Activated naive CD4-positive, alpha-beta T cell treated with anti-CD3 and anti-CD28 coated beads, Interleukin-2, amount 50 U/mL, for 24 hours (primary cell): Measurements from ENCODE around the gene CENPO.
"Not testable (repeated sequence)": the region's sequence is repeated elsewhere in the genome, so short reads cannot be mapped to it uniquely, and the experiment has no call there.

Experiments used
- H3K27ac Mint-ChIP-seq: one replicate; pipeline ENCODE4 v1.8.0; 2021; ENCODE audit warnings: mild to moderate bottlenecking, mixed read lengths
- H3K27me3 Mint-ChIP-seq: one replicate; pipeline ENCODE4 v1.8.0; 2021; ENCODE audit warnings: mixed read lengths
- H3K36me3 Mint-ChIP-seq: one replicate; pipeline ENCODE4 v1.8.0; 2021; ENCODE audit warnings: mixed read lengths
- H3K4me1 Mint-ChIP-seq: one replicate; pipeline ENCODE4 v1.8.0; 2021; ENCODE audit warnings: mixed read lengths
- H3K4me3 Mint-ChIP-seq: one replicate; pipeline ENCODE4 v1.8.0; 2021; ENCODE audit warnings: mild to moderate bottlenecking, mixed read lengths
- H3K9me3 Mint-ChIP-seq: one replicate; pipeline ENCODE4 v1.8.0; 2021; ENCODE audit warnings: mixed read lengths

CENPO gene

DNA sequence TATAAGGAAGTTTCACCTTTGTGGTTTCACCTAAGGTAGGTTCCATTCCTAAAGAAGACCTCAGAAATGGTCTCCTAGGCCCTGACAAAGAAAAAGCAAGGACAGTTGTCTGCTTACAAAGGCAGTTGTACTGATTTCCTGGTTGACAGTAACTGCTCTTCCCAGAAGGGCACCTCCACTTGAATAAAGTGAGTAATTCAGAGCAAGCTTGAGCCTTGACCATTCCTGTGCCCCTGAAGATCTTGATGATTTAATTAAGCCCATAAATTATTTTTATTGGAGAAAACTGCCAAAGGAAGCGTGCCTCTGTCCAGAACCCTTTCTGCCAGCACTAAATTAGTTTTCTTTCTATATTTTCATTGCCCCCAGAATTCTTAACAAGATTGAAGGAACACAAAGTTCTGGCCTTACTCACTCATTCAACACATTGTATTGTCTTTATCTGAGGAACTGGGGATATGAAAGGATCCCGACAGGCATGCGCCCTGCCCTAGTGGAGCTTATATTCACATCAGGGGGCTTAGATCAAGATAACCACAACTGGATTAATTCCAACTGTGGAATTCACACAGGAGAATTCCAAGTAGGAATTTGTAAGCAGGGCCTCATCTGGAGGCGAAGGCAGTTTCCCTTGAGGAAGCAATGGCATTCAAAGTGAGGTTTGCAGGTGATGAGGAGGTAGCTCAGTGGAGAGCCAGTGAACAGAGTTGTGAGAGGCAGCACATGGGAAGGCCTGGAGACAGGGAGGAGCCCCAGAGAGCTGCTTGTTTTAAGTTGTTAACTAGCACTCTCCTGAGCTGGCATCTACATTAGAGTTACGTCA lies 21.2 kb upstream of the CENPO start:
- Mint-ChIP-seq H3K36me3 (no peaks in the 10 kb centered on the region), H3K4me3 (no peak overlapping the region), H3K27ac (no peak overlapping the region), H3K9me3 (no peaks in the 10 kb centered on the region), H3K4me1 (no peaks in the 10 kb centered on the region), H3K27me3 (no peaks in the 10 kb centered on the region)

DNA sequence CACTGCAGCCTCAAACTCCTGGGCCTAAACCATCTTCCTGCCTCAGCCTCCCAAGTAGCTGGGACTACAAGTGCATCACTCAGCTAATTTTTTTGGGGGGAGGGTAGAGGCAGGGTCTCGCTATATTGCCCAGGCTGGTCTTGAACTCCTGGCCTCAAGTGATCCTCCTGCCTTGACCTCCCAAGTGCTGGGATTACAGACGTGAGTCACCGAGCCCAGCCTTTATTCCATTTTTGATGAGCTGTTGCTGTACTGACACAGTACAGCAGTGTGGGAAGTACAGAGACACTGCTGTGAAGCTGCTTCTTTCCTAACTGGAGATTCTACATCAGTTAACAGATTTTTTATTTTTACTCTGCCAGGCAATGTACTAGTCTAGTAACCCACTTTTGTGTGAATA lies 18.9 kb upstream of the CENPO start:
- Mint-ChIP-seq H3K4me3 (no peak overlapping the region), H3K27ac (no peak overlapping the region), H3K27me3 (no peaks in the 10 kb centered on the region), H3K36me3 (no peaks in the 10 kb centered on the region), H3K9me3 (no peaks in the 10 kb centered on the region), H3K4me1 (no peaks in the 10 kb centered on the region)

- H3K27ac Mint-ChIP-seq, result no peak overlapping the region
- no peaks in the 10 kb centered on the region for H3K9me3 Mint-ChIP-seq
- H3K27me3 Mint-ChIP-seq, result peaks cover 3% of the 10 kb centered on the region
- no peaks in the 10 kb centered on the region for H3K4me1 Mint-ChIP-seq
- no peak overlapping the region for H3K4me3 Mint-ChIP-seq
- peaks cover 2% of the 10 kb centered on the region for H3K36me3 Mint-ChIP-seq
These were observed 14.1 kb upstream of the CENPO start for GRCh38 chr2:24779116-24779515.

DNA sequence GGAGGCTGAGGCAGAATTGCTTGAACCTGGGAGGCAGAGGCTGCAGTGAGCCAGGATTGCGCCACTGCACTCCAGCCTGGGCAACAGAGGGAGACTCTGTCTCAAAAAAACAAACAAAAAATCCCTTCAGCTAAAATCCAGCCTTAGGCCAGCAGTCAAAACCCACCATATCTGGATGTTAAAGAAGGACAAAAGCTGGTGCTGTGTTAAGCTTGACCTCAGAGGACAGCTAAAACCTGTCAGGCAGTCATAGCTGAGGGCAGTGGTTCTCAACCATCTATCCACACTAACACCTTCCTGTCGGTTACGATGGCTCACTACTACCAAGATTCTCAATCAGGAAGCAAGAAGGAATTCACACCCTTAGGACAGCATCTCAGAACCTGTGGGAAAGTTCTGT lies 9.6 kb upstream of the CENPO start:
- H3K4me1 Mint-ChIP-seq, result no peaks in the 10 kb centered on the region
- no peaks in the 10 kb centered on the region for H3K9me3 Mint-ChIP-seq
- peaks cover 3% of the 10 kb centered on the region for H3K27me3 Mint-ChIP-seq
- H3K36me3 Mint-ChIP-seq, result peaks cover 2% of the 10 kb centered on the region
- H3K27ac Mint-ChIP-seq, result no peak overlapping the region
- H3K4me3 Mint-ChIP-seq, result no peak overlapping the region

DNA sequence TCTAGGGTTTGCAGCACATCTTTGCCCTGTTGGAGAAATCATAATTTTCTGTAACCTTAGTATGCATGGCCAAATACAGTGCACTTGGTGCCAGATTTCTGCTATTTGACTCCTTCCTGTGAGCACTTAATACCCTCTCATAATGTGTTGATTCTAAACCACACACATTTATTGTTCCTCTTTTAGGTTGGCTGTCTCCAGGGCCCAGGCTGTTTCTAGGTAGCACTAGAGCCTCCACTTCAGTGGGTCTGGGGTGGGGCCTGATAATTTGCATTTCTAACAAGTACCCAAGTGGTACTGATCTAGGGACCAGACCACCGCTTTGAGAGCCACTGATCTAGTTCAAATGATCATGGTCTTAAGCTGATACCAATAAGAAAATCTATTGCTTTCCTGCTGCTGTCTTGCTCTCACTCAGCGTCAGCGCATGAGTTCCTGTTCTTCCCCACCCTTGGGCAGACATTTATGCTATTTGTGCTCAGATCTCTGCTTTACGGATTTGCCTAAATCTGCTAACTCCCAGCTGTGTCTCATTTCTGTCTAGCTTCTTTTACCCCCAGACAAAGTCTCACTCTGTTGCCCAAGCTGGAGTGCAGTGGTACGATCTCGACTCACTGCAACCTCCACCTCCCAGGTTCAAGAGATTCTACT lies 7.4 kb upstream of the CENPO start:
- Mint-ChIP-seq H3K9me3 (no peaks in the 10 kb centered on the region), H3K36me3 (peaks cover 8% of the 10 kb centered on the region), H3K4me3 (no peak overlapping the region), H3K27ac (no peak overlapping the region), H3K4me1 (no peaks in the 10 kb centered on the region), H3K27me3 (peaks cover 2% of the 10 kb centered on the region)

- H3K4me3 Mint-ChIP-seq, result no peak overlapping the region
- peak overlapping the region; percentile 20 for H3K27ac Mint-ChIP-seq
- H3K36me3 Mint-ChIP-seq, result peaks cover 8% of the 10 kb centered on the region
- peaks cover 4% of the 10 kb centered on the region for H3K4me1 Mint-ChIP-seq
- no peaks in the 10 kb centered on the region for H3K9me3 Mint-ChIP-seq
- H3K27me3 Mint-ChIP-seq, result no peaks in the 10 kb centered on the region
These were observed 5.7 kb upstream of the CENPO start for GRCh38 chr2:24787532-24787931.

- Mint-ChIP-seq H3K9me3 (no peaks in the 10 kb centered on the region), H3K36me3 (peaks cover 6% of the 10 kb centered on the region), H3K27ac (no peak overlapping the region), H3K4me3 (no peak overlapping the region), H3K27me3 (no peaks in the 10 kb centered on the region), H3K4me1 (peaks cover 14% of the 10 kb centered on the region)
These were observed 4.4 kb upstream of the CENPO start for GRCh38 chr2:24788816-24789215.

GRCh38 chr2:24791452-24791851 lies 1.8 kb upstream of the CENPO start:
- Mint-ChIP-seq H3K27me3 (no peaks in the 10 kb centered on the region), H3K36me3 (peaks cover 6% of the 10 kb centered on the region), H3K4me3 (peak overlapping the region; percentile 15), H3K4me1 (peaks cover 23% of the 10 kb centered on the region), H3K27ac (no peak overlapping the region), H3K9me3 (no peaks in the 10 kb centered on the region)

DNA sequence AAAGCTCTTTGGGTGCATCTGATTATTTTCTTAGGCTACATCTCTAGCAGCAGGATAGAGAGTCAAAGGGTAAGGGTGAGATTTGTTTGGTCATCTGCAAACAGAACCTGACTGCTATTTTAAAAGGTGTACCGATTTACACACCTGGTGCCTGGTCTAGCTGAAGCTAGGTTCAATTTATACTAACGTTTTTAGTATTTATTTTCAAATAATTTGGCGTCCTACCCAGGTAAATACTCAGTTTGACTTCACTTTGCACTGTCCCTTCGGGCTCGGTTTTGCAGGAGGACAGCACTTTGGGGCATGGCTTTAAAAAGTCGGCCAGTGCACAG lies 717 bp upstream of the CENPO start:
- H3K27ac Mint-ChIP-seq, result peak overlapping the region; percentile 99
- peak overlapping the region; percentile 97 for H3K4me3 Mint-ChIP-seq
- H3K36me3 Mint-ChIP-seq, result peaks cover 6% of the 10 kb centered on the region
- H3K9me3 Mint-ChIP-seq, result no peaks in the 10 kb centered on the region
- no peaks in the 10 kb centered on the region for H3K27me3 Mint-ChIP-seq
- H3K4me1 Mint-ChIP-seq, result peaks cover 30% of the 10 kb centered on the region

GRCh38 chr2:24793761-24794435 lies 673 bp downstream of the CENPO start:
- Mint-ChIP-seq H3K9me3 (no peaks in the 10 kb centered on the region), H3K4me3 (peak overlapping the region; percentile 97), H3K36me3 (peaks cover 7% of the 10 kb centered on the region), H3K27ac (peak overlapping the region; percentile 99), H3K4me1 (peaks cover 36% of the 10 kb centered on the region), H3K27me3 (no peaks in the 10 kb centered on the region)

DNA sequence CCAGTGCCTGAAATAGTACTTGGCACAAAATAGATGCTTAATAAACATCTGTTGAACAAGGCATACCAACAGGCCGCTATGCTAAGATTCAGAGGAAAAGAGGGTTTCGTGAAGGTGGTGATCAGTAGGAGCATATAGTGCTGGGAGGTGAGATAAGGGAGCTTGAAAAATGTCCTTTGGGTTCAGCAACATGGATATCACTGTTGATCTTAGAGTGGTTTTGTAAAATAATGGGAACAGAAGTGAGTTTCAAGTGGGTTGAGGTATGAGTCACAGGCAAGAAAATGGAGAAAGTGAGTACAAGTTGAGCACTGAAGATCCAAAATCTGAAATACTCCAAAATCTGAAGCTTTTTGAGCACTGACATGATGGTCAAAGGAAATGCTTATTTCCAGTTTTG lies 4.4 kb downstream of the CENPO start:
- Mint-ChIP-seq H3K36me3 (peaks cover 11% of the 10 kb centered on the region), H3K27me3 (no peaks in the 10 kb centered on the region), H3K9me3 (no peaks in the 10 kb centered on the region), H3K4me1 (peaks cover 31% of the 10 kb centered on the region), H3K27ac (peak overlapping the region; percentile 4), H3K4me3 (no peak overlapping the region)

- H3K4me1 Mint-ChIP-seq, result peaks cover 17% of the 10 kb centered on the region
- H3K27ac Mint-ChIP-seq, H3K27me3 Mint-ChIP-seq, H3K9me3 Mint-ChIP-seq, H3K4me3 Mint-ChIP-seq: not testable (repeated sequence)
- H3K36me3 Mint-ChIP-seq, result peaks cover 22% of the 10 kb centered on the region
These were observed 7.3 kb downstream of the CENPO start for GRCh38 chr2:24800487-24800886.

GRCh38 chr2:24805811-24806660 lies 12.8 kb downstream of the CENPO start:
- H3K27ac Mint-ChIP-seq, H3K27me3 Mint-ChIP-seq, H3K4me3 Mint-ChIP-seq, H3K9me3 Mint-ChIP-seq: not testable (repeated sequence)
- Mint-ChIP-seq H3K36me3 (peaks cover 25% of the 10 kb centered on the region), H3K4me1 (peaks cover 17% of the 10 kb centered on the region)

GRCh38 chr2:24806661-24807036 lies 13.4 kb downstream of the CENPO start:
- Mint-ChIP-seq H3K27me3 (no peaks in the 10 kb centered on the region), H3K27ac (no peak overlapping the region), H3K4me1 (peaks cover 17% of the 10 kb centered on the region), H3K36me3 (peaks cover 25% of the 10 kb centered on the region), H3K9me3 (no peaks in the 10 kb centered on the region), H3K4me3 (no peak overlapping the region)

- no peaks in the 10 kb centered on the region for H3K9me3 Mint-ChIP-seq
- peak overlapping the region; percentile 44 for H3K27ac Mint-ChIP-seq
- H3K36me3 Mint-ChIP-seq, result peaks cover 19% of the 10 kb centered on the region
- H3K4me3 Mint-ChIP-seq, result no peak overlapping the region
- H3K27me3 Mint-ChIP-seq, result no peaks in the 10 kb centered on the region
- H3K4me1 Mint-ChIP-seq, result peaks cover 13% of the 10 kb centered on the region
These were observed 16.2 kb downstream of the CENPO start for GRCh38 chr2:24809316-24810007.
